GM19452 (cell line): ENCODE results near the gene PLCB3.

ENCODE experiments used
- ATAC-seq: cut with Tn5 transposase; IDR thresholded peaks from one replicate; pipeline ENCODE4 v1.9.1; 2021; ENCODE audit not compliant: unreplicated experiment

Gene PLCB3

GRCh38 chr11:64251016-64251752, at the start of gene PLCB3:
TSS of gene PLCB3 (plus strand) at chr11:64251530. CDS start at chr11:64251650, 120 bp downstream.
- no peak for ATAC-seq

- no peak for ATAC-seq
Measured at GRCh38 chr11:64201543-64201942, 49.8 kb upstream of the PLCB3 start.

- no peak for ATAC-seq
Measured at GRCh38 chr11:64202992-64203391, 48.3 kb upstream of the PLCB3 start.

- ATAC-seq: no peak
Measured at GRCh38 chr11:64203421-64204079, 47.8 kb upstream of the PLCB3 start.

- no peak for ATAC-seq
Measured at GRCh38 chr11:64204080-64204440, 47.3 kb upstream of the PLCB3 start.

GRCh38 chr11:64204464-64204989, 46.8 kb upstream of the PLCB3 start:
- no peak for ATAC-seq

GRCh38 chr11:64206457-64207255, 44.7 kb upstream of the PLCB3 start, which contains the start of gene FERMT3:
TSS of gene FERMT3 (plus strand) at chr11:64206721. CDS start at chr11:64207365, 644 bp downstream.
- ATAC-seq: no peak

- ATAC-seq: peak; percentile 69
Measured at GRCh38 chr11:64207256-64208085, 43.9 kb upstream of the PLCB3 start.

- ATAC-seq: no peak
Measured at GRCh38 chr11:64208086-64208795, 43.1 kb upstream of the PLCB3 start.

GRCh38 chr11:64208796-64209562, 42.4 kb upstream of the PLCB3 start:
- no peak for ATAC-seq

- ATAC-seq: no peak
Measured at GRCh38 chr11:64209563-64209843, 41.8 kb upstream of the PLCB3 start.

GRCh38 chr11:64210301-64211020, 40.9 kb upstream of the PLCB3 start:
- ATAC-seq: no peak

- no peak for ATAC-seq
Measured at GRCh38 chr11:64211181-64211872, 40.0 kb upstream of the PLCB3 start.

- ATAC-seq: no peak
Measured at GRCh38 chr11:64216879-64217278, 34.5 kb upstream of the PLCB3 start.

GRCh38 chr11:64218628-64219353, 32.5 kb upstream of the PLCB3 start:
- no peak for ATAC-seq

GRCh38 chr11:64219354-64219684, 32.0 kb upstream of the PLCB3 start:
- ATAC-seq: no peak

- no peak for ATAC-seq
Measured at GRCh38 chr11:64219755-64220154, 31.6 kb upstream of the PLCB3 start.

- ATAC-seq: no peak
Measured at GRCh38 chr11:64220271-64220670, 31.1 kb upstream of the PLCB3 start.
